WTC11 (cell line): Measurements from ENCODE around the gene MYL5. TPM values are rescaled to one million over a fixed set of nuclear protein-coding genes. Genes with fewer than 3 reads are reported as not detected.

Experiments
- ATAC-seq: fragments of 200-7000 bp; cut with Tn5 transposase; 2 replicates; pipeline ENCODE4 v1.10.0; 2021; ENCODE audit warnings: mild to moderate bottlenecking, moderate library complexity
- CTCF ChIA-PET: fragments of 300-600 bp; sonication (Branson Sonifier 250); formaldehyde crosslinking; loops from one replicate; lab custom pipeline; 2021; ENCODE audit warnings: antibody characterized with exemption; lab: Charles Lee
- POLR2A ChIA-PET: fragments of 350-600 bp; sonication (Branson Sonifier 250); formaldehyde crosslinking; loops from one replicate; lab custom pipeline; 2021; ENCODE audit warnings: antibody characterized with exemption; lab: Charles Lee
- DNase-seq: peaks from one replicate; pipeline ENCODE4 v3.0.0; 2021; ENCODE audit warnings: low spot score
- H3K27ac Mint-ChIP-seq: 2 replicates; pipeline ENCODE4 v1.8.0; 2021; ENCODE audit warnings: mixed read lengths
- H3K27me3 Mint-ChIP-seq: 2 replicates; pipeline ENCODE4 v1.8.0; 2021; ENCODE audit warnings: low read depth, mild to moderate bottlenecking, moderate library complexity, mixed read lengths
- H3K36me3 Mint-ChIP-seq: 2 replicates; pipeline ENCODE4 v1.8.0; 2021; ENCODE audit warnings: mixed read lengths
- H3K4me1 Mint-ChIP-seq: 2 replicates; pipeline ENCODE4 v1.8.0; 2022; ENCODE audit warnings: mixed read lengths
- H3K4me3 Mint-ChIP-seq: 2 replicates; pipeline ENCODE4 v1.8.0; 2021; ENCODE audit warnings: mild to moderate bottlenecking, moderate library complexity, mixed read lengths
- H3K9me3 Mint-ChIP-seq: 2 replicates; pipeline ENCODE4 v1.8.0; 2021; ENCODE audit warnings: mixed read lengths
- ARID4B ChIP-seq: sonication (generic); formaldehyde crosslinking; IDR thresholded peaks from 2 replicates; pipeline ENCODE4 v1.8.0; 2023; ENCODE audit warnings: missing genetic modification reagents, mild to moderate bottlenecking, borderline replicate concordance
- CREB1 ChIP-seq: sonication (generic); formaldehyde crosslinking; IDR thresholded peaks from 2 replicates; pipeline ENCODE4 v1.8.0; 2023; ENCODE audit warnings: mild to moderate bottlenecking, missing genetic modification reagents
- E2F1 ChIP-seq: sonication (generic); formaldehyde crosslinking; IDR thresholded peaks from 2 replicates; pipeline ENCODE4 v1.8.0; 2022; ENCODE audit warnings: mild to moderate bottlenecking, missing genetic modification reagents
- ELF4 ChIP-seq: sonication (generic); formaldehyde crosslinking; IDR thresholded peaks from 2 replicates; pipeline ENCODE4 v1.8.1; 2022; ENCODE audit warnings: low read depth, mild to moderate bottlenecking, moderate library complexity, missing genetic modification reagents
- FOXJ3 ChIP-seq: sonication (generic); formaldehyde crosslinking; IDR thresholded peaks from 2 replicates; pipeline ENCODE4 v1.9.0; 2021; ENCODE audit warnings: missing genetic modification reagents, mild to moderate bottlenecking, borderline replicate concordance
- GRHL2 ChIP-seq: fragments of 250-450 bp; sonication (Bioruptor Pico); IDR thresholded peaks from 2 replicates; pipeline ENCODE4 v1.8.0; 2022; ENCODE audit warnings: mild to moderate bottlenecking, moderate library complexity; ENCODE audit not compliant: insufficient replicate concordance, severe bottlenecking
- GTF2I ChIP-seq: fragments of 250-450 bp; sonication (Bioruptor Pico); conservative IDR thresholded peaks from 2 replicates; pipeline ENCODE4 v1.4.0; 2021; ENCODE audit warnings: mild to moderate bottlenecking
- HMGXB4 ChIP-seq: sonication (generic); formaldehyde crosslinking; IDR thresholded peaks from 2 replicates; pipeline ENCODE4 v1.8.1; 2023; ENCODE audit warnings: mild to moderate bottlenecking, moderate library complexity, missing genetic modification reagents
- NFE2L1 ChIP-seq: sonication (generic); formaldehyde crosslinking; IDR thresholded peaks from 2 replicates; pipeline ENCODE4 v1.8.1; 2023; ENCODE audit warnings: missing genetic modification reagents
- NR1H2 ChIP-seq: sonication (generic); formaldehyde crosslinking; IDR thresholded peaks from 2 replicates; pipeline ENCODE4 v1.9.0; 2021; ENCODE audit warnings: mild to moderate bottlenecking, moderate library complexity, missing genetic modification reagents
- NR2C2 ChIP-seq: sonication (generic); formaldehyde crosslinking; IDR thresholded peaks from 2 replicates; pipeline ENCODE4 v1.8.0; 2022; ENCODE audit warnings: mild to moderate bottlenecking, missing genetic modification reagents
- OVOL2 ChIP-seq: fragments of 250-450 bp; sonication (Bioruptor Pico); IDR thresholded peaks from 2 replicates; pipeline ENCODE4 v1.9.0; 2021; ENCODE audit warnings: mild to moderate bottlenecking, borderline replicate concordance
- RORB ChIP-seq: fragments of 250-450 bp; sonication (Bioruptor Pico); IDR thresholded peaks from 2 replicates; pipeline ENCODE4 v1.9.0; 2021; ENCODE audit warnings: mild to moderate bottlenecking
- SMAD4 ChIP-seq: sonication (generic); formaldehyde crosslinking; IDR thresholded peaks from 2 replicates; pipeline ENCODE4 v1.8.0; 2022; ENCODE audit warnings: mild to moderate bottlenecking, missing genetic modification reagents
- ZNF121 ChIP-seq: sonication (generic); formaldehyde crosslinking; IDR thresholded peaks from 2 replicates; pipeline ENCODE4 v1.8.0; 2023; ENCODE audit warnings: missing genetic modification reagents
- ZNF416 ChIP-seq: fragments of 250-450 bp; sonication (Bioruptor Pico); IDR thresholded peaks from 2 replicates; pipeline ENCODE4 v1.9.0; 2021; ENCODE audit warnings: mild to moderate bottlenecking, inconsistent platforms
- ZNF425 ChIP-seq: fragments of 250-450 bp; sonication (Bioruptor Pico); conservative IDR thresholded peaks from 2 replicates; pipeline ENCODE4 v1.9.0; 2021; ENCODE audit warnings: mild to moderate bottlenecking
- ZNF671 ChIP-seq: fragments of 250-450 bp; sonication (Bioruptor Pico); IDR thresholded peaks from 2 replicates; pipeline ENCODE4 v1.8.0; 2021; ENCODE audit warnings: mild to moderate bottlenecking
- total RNA-seq: library from RNA; stranded (reverse); gene quantifications from 3 replicates; pipeline ENCODE4 v1.2.3, GENCODE V29; 2021
- TF ChIP-seq, protein P1 (sequence below): sonication (generic); formaldehyde crosslinking; IDR thresholded peaks from 2 replicates; pipeline ENCODE4 v1.8.1; 2023; ENCODE audit warnings: mild to moderate bottlenecking, missing genetic modification reagents, moderate library complexity
- TF ChIP-seq, protein P2 (sequence below): sonication (generic); formaldehyde crosslinking; IDR thresholded peaks from 2 replicates; pipeline ENCODE4 v1.8.1; 2022; ENCODE audit warnings: low read depth, mild to moderate bottlenecking, moderate library complexity, missing genetic modification reagents, borderline replicate concordance

The MYL5 gene
- total RNA-seq, 1 experiment from 2014 or later: 22.2 TPM

- TF ChIP-seq, protein P1, sequence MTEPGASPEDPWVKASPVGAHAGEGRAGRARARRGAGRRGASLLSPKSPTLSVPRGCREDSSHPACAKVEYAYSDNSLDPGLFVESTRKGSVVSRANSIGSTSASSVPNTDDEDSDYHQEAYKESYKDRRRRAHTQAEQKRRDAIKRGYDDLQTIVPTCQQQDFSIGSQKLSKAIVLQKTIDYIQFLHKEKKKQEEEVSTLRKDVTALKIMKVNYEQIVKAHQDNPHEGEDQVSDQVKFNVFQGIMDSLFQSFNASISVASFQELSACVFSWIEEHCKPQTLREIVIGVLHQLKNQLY (CRISPR knock-in tag): 0 out of 2 replicates have a peak, but pooled peaks have one; percentile 45
- TF ChIP-seq CREB1 (CRISPR knock-in tag) (no peak), GRHL2 (no peak), ZNF416 (no peak), NR2C2 (CRISPR knock-in tag) (peak; percentile 83), NR1H2 (CRISPR knock-in tag) (no peak), ZNF671 (no peak), HMGXB4 (CRISPR knock-in tag) (0 out of 2 replicates have a peak, but pooled peaks have one; percentile 62), RORB (CRISPR knock-in tag) (no peak)
- TF ChIP-seq, protein P2, sequence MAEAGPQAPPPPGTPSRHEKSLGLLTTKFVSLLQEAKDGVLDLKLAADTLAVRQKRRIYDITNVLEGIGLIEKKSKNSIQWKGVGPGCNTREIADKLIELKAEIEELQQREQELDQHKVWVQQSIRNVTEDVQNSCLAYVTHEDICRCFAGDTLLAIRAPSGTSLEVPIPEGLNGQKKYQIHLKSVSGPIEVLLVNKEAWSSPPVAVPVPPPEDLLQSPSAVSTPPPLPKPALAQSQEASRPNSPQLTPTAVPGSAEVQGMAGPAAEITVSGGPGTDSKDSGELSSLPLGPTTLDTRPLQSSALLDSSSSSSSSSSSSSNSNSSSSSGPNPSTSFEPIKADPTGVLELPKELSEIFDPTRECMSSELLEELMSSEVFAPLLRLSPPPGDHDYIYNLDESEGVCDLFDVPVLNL (CRISPR knock-in tag): no peak
- TF ChIP-seq, all 79 proteins: peak for 16
These were observed 10.6 kb upstream of the MYL5 start (continued) for GRCh38 chr4:663438-664428.

DNA sequence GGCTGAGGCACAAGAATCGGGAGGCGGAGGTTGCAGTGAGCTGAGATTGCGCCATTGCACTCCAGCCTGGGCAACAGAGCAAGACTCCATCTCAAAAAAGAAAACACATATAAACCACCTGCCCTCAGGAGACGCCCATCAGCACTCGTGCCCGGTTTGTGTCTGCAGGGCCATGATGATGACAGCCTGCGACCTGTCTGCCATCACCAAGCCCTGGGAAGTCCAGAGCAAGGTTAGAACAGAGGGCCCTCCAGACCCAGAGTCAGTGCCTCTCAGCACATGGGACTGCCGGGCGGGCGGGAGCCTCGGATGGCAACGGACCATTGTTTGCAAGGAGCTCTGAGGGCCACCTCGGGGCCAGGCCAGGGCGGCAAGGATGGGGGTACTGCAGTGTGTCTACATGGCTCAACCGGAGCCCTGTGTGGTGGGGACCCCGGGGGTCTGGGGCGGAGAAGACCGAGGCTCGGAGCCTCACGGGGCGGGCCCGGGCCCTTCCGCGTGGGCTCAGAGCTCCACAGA lies 9.6 kb upstream of the MYL5 start:
- TF ChIP-seq ZNF121 (CRISPR knock-in tag) (peak; percentile 14; the same call in 1 of the 2 replicates), ZNF671 (no peak)
- Mint-ChIP-seq H3K27me3 (no peaks in the 10 kb centered on the region; the same call in 1 of the 2 replicates), H3K27ac (no peak overlapping the region), H3K9me3 (peaks cover 4% of the 10 kb centered on the region; the same call in 1 of the 2 replicates), H3K4me1 (peaks cover 3% of the 10 kb centered on the region), H3K36me3 (no peaks in the 10 kb centered on the region; the same call in none of the 2 replicates), H3K4me3 (peak overlapping the region; percentile 70)
- no peak for ATAC-seq
- POLR2A ChIA-PET: interaction anchor here (0.7 to 1.1 kb wide), 3 partner anchors 10 to 43 kb away, joined by 3 to 4 read pairs (median 3); partner anchors contain the start of genes ATP5ME and MYL5
- CTCF ChIA-PET: interaction anchor here (0.7 to 2.6 kb wide), 6 partner anchors 9 to 88 kb away, joined by 3 to 17 read pairs (median 8); partner anchors contain the start of genes ATP5ME and MYL5
- no peak for DNase-seq

DNA sequence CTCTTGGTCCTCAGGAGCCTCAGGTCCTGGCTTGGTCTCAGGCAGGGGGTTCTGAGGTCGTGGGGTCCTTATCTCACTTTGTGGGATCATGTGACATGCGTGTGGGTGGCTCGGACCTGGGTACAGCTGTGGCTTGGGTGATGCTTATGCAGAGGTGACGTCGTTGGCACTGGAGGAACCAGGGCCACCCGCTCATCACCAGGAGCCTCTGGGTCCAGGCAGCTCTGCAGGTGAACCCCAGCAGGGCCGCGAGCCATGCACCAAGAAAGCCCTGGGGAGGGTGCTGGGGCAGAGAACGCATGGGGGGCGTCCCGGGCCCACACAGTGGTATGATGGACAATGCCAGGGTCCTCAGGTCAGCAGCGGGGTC lies 9.0 kb upstream of the MYL5 start:
- Mint-ChIP-seq H3K4me3 (no peak overlapping the region; the same call in 1 of the 2 replicates), H3K4me1 (peaks cover 3% of the 10 kb centered on the region), H3K9me3 (no peaks in the 10 kb centered on the region), H3K36me3 (no peaks in the 10 kb centered on the region; the same call in 1 of the 2 replicates), H3K27me3 (no peaks in the 10 kb centered on the region; the same call in 1 of the 2 replicates), H3K27ac (no peak overlapping the region)
- ChIA-PET CTCF (interaction anchor here (2.6 kb wide), 1 partner anchor 9 kb away, joined by 12 read pairs; the partner anchor contains the start of genes ATP5ME and MYL5), POLR2A (no interaction called here)
- no peak for DNase-seq
- no peak for ATAC-seq
- TF ChIP-seq OVOL2 (CRISPR knock-in tag): no peak
- TF ChIP-seq SMAD4 (CRISPR knock-in tag): no peak
- TF ChIP-seq ZNF425 (CRISPR knock-in tag): no peak
- no peak for TF ChIP-seq E2F1 (CRISPR knock-in tag)
- no peak for TF ChIP-seq FOXJ3 (CRISPR knock-in tag)
- no peak for TF ChIP-seq GTF2I (CRISPR knock-in tag)
- no peak for TF ChIP-seq ARID4B (CRISPR knock-in tag)
- no peak for TF ChIP-seq ELF4 (CRISPR knock-in tag)
- no peak for TF ChIP-seq NFE2L1 (CRISPR knock-in tag)
